ENCODE measurements around the gene RYR2.

GRCh38 chr1:237149857-237150256, 107.9 kb downstream of the RYR2 start:
- TF ChIP-seq CTCF (IDR thresholded peaks at IDR 0.05), result no peak
- no peak for TF ChIP-seq POLR2A (IDR thresholded peaks at IDR 0.05)
